GM18868 (cell line): Measurements from ENCODE around the gene PRKD1.

Experiments
- ATAC-seq: cut with Tn5 transposase; IDR thresholded peaks from one replicate; pipeline ENCODE4 v1.9.1; 2021; ENCODE audit warnings: mild to moderate bottlenecking, moderate library complexity; ENCODE audit not compliant: unreplicated experiment

Gene PRKD1

GRCh38 chr14:29630566-29631160, 297.0 kb downstream of the PRKD1 start:
- no peak for ATAC-seq

- ATAC-seq = no peak
Observed at GRCh38 chr14:29629839-29630238, 297.8 kb downstream of the PRKD1 start.

GRCh38 chr14:29627137-29627536, 300.5 kb downstream of the PRKD1 start:
- ATAC-seq = no peak

- no peak for ATAC-seq
Observed at GRCh38 chr14:29618323-29619067, 309.2 kb downstream of the PRKD1 start.

- ATAC-seq = no peak
Observed at GRCh38 chr14:29616922-29617321, 310.7 kb downstream of the PRKD1 start.

- no peak for ATAC-seq
Observed at GRCh38 chr14:29608861-29609260, 318.8 kb downstream of the PRKD1 start.

GRCh38 chr14:29607169-29607568, 320.5 kb downstream of the PRKD1 start:
- no peak for ATAC-seq

GRCh38 chr14:29603696-29604095, 324.0 kb downstream of the PRKD1 start:
- no peak for ATAC-seq

- no peak for ATAC-seq
Observed at GRCh38 chr14:29601616-29602015, 326.0 kb downstream of the PRKD1 start.

- ATAC-seq = no peak
Observed at GRCh38 chr14:29587761-29588470, 339.7 kb downstream of the PRKD1 start.

GRCh38 chr14:29587046-29587445, 340.6 kb downstream of the PRKD1 start:
- ATAC-seq = no peak

GRCh38 chr14:29584992-29585391, 342.7 kb downstream of the PRKD1 start:
- no peak for ATAC-seq

GRCh38 chr14:29580763-29581162, 346.9 kb downstream of the PRKD1 start:
- ATAC-seq = no peak

- ATAC-seq = no peak
Observed at GRCh38 chr14:29579838-29580237, 347.8 kb downstream of the PRKD1 start.

- no peak for ATAC-seq
Observed at GRCh38 chr14:29576927-29577326, 350.7 kb downstream of the PRKD1 start.

GRCh38 chr14:29569194-29569593, 358.5 kb downstream of the PRKD1 start:
- no peak for ATAC-seq

- ATAC-seq = no peak
Observed at GRCh38 chr14:29566194-29566593, 361.5 kb downstream of the PRKD1 start.

- ATAC-seq = no peak
Observed at GRCh38 chr14:29558516-29558915, 369.1 kb downstream of the PRKD1 start.

GRCh38 chr14:29554335-29554734, 373.3 kb downstream of the PRKD1 start:
- ATAC-seq = no peak

- ATAC-seq = no peak
Observed at GRCh38 chr14:29553427-29553826, 374.2 kb downstream of the PRKD1 start.

GRCh38 chr14:29548948-29549370, 378.7 kb downstream of the PRKD1 start:
- ATAC-seq = peak; percentile 94

- no peak for ATAC-seq
Observed at GRCh38 chr14:29545714-29546113, 381.9 kb downstream of the PRKD1 start.
